H9 (cell line): ENCODE data around the gene KCNJ15. TPM values are rescaled to one million over a fixed set of nuclear protein-coding genes. Genes with fewer than 3 reads are reported as not detected.

Experiments
- DNase-seq: peaks from one replicate; pipeline ENCODE4 v3.0.0-alpha.2; 2017
- H2AFZ ChIP-seq: one replicate; pipeline ENCODE4 v1.6.1; 2013; ENCODE audit warnings: mild to moderate bottlenecking, low read length, control low read depth, moderate library complexity
- H2AK5ac ChIP-seq: 2 replicates; pipeline ENCODE4 v1.6.1; 2013; ENCODE audit warnings: low read length, control low read depth, mixed read lengths; ENCODE audit not compliant: insufficient read length
- H2BK120ac ChIP-seq: one replicate; pipeline ENCODE4 v1.6.1; 2013; ENCODE audit warnings: low read depth, mild to moderate bottlenecking, low read length, control low read depth, inconsistent platforms; ENCODE audit not compliant: poor library complexity, severe bottlenecking
- H2BK12ac ChIP-seq: 2 replicates; pipeline ENCODE4 v1.6.1; 2013; ENCODE audit warnings: low read length, control low read depth, mixed read lengths, low read depth; ENCODE audit not compliant: insufficient read length
- H2BK15ac ChIP-seq: 2 replicates; pipeline ENCODE4 v1.6.1; 2013; ENCODE audit warnings: low read depth, low read length, control low read depth
- H2BK20ac ChIP-seq: one replicate; pipeline ENCODE4 v1.6.1; 2013; ENCODE audit warnings: low read depth, mild to moderate bottlenecking, low read length, control low read depth, inconsistent platforms; ENCODE audit not compliant: poor library complexity, severe bottlenecking
- H2BK5ac ChIP-seq: 2 replicates; pipeline ENCODE4 v1.6.1; 2013; ENCODE audit warnings: low read length, control low read depth, mixed read lengths; ENCODE audit not compliant: insufficient read length
- H3K14ac ChIP-seq: 2 replicates; pipeline ENCODE4 v1.6.1; 2013; ENCODE audit warnings: low read length, control low read depth; ENCODE audit not compliant: insufficient read depth
- H3K18ac ChIP-seq: 2 replicates; pipeline ENCODE4 v1.6.1; 2013; ENCODE audit warnings: low read depth, mild to moderate bottlenecking, mixed read lengths, low read length, control low read depth; ENCODE audit not compliant: insufficient read length
- H3K23ac ChIP-seq: 2 replicates; pipeline ENCODE4 v1.6.1; 2013; ENCODE audit warnings: low read length, control low read depth, mixed read lengths, low read depth; ENCODE audit not compliant: insufficient read length
- H3K23me2 ChIP-seq: 2 replicates; pipeline ENCODE4 v1.6.1; 2013; ENCODE audit warnings: low read depth, mild to moderate bottlenecking, mixed read lengths, low read length, control low read depth; ENCODE audit not compliant: insufficient read length, poor library complexity, severe bottlenecking
- H3K27ac ChIP-seq: 2 replicates; pipeline ENCODE4 v1.5.1; 2013; ENCODE audit warnings: low read length, control low read depth, mixed read lengths, low read depth; ENCODE audit not compliant: insufficient read length
- H3K27me3 ChIP-seq: 2 replicates; pipeline ENCODE4 v1.6.1; 2013; ENCODE audit warnings: low read length, control low read depth, inconsistent platforms; ENCODE audit not compliant: insufficient read depth
- H3K4ac ChIP-seq: 2 replicates; pipeline ENCODE4 v1.6.1; 2013; ENCODE audit warnings: low read depth, mild to moderate bottlenecking, control low read depth, inconsistent platforms, low read length, moderate library complexity
- H3K4me1 ChIP-seq: 2 replicates; pipeline ENCODE4 v1.6.1; 2013; ENCODE audit warnings: low read length, control low read depth, inconsistent platforms; ENCODE audit not compliant: insufficient read depth
- H3K4me2 ChIP-seq: 2 replicates; pipeline ENCODE4 v1.6.1; 2013; ENCODE audit warnings: low read length, control low read depth, mixed read lengths; ENCODE audit not compliant: insufficient read length, insufficient read depth
- H3K56ac ChIP-seq: 2 replicates; pipeline ENCODE4 v1.6.1; 2013; ENCODE audit warnings: low read depth, mild to moderate bottlenecking, mixed read lengths, low read length, control low read depth; ENCODE audit not compliant: insufficient read length
- H3K79me1 ChIP-seq: 2 replicates; pipeline ENCODE4 v1.6.1; 2013; ENCODE audit warnings: low read depth, mild to moderate bottlenecking, moderate library complexity, low read length, control low read depth, inconsistent platforms; ENCODE audit not compliant: insufficient read depth, poor library complexity, severe bottlenecking
- H3K79me2 ChIP-seq: 2 replicates; pipeline ENCODE4 v1.6.1; 2013; ENCODE audit warnings: low read length, control low read depth, inconsistent platforms; ENCODE audit not compliant: insufficient read depth
- H3K9ac ChIP-seq: 2 replicates; pipeline ENCODE4 v1.6.1; 2013; ENCODE audit warnings: low read length, control low read depth, mixed read lengths; ENCODE audit not compliant: insufficient read length; ENCODE audit errors: extremely low read depth
- H3K9me3 ChIP-seq: one replicate; pipeline ENCODE4 v1.6.1; 2013; ENCODE audit warnings: low read depth, low read length, inconsistent platforms; ENCODE audit not compliant: control insufficient read depth
- H3T11ph ChIP-seq: one replicate; pipeline ENCODE4 v1.6.1; 2013; ENCODE audit warnings: mild to moderate bottlenecking, low read length, control low read depth, inconsistent platforms
- H4K20me1 ChIP-seq: one replicate; pipeline ENCODE4 v1.6.1; 2013; ENCODE audit not compliant: control insufficient read depth, insufficient read length, insufficient read depth
- H4K5ac ChIP-seq: 2 replicates; pipeline ENCODE4 v1.6.1; 2013; ENCODE audit warnings: low read depth, mild to moderate bottlenecking, mixed read lengths, low read length, control low read depth; ENCODE audit not compliant: insufficient read length
- H4K8ac ChIP-seq: replicated peaks from 2 replicates; pipeline ENCODE4 v1.6.1; 2013; ENCODE audit warnings: low read length, control low read depth, mixed read lengths, low read depth; ENCODE audit not compliant: insufficient read length
- H4K91ac ChIP-seq: 2 replicates; pipeline ENCODE4 v1.6.1; 2013; ENCODE audit warnings: low read depth, mild to moderate bottlenecking, moderate library complexity, mixed read lengths, low read length, control low read depth; ENCODE audit not compliant: insufficient read length
- H3K27ac Mint-ChIP-seq, 3 experiments: 2 replicates in 2 of 3; 3 replicates in 1 of 3; pipeline ENCODE4 v1.8.0; 2020 to 2021; ENCODE audit warnings: mixed read lengths in 3 of 3, mild to moderate bottlenecking in 1 of 3, moderate library complexity in 1 of 3
- H3K27me3 Mint-ChIP-seq: 2 replicates; pipeline ENCODE4 v1.8.0; 2021; ENCODE audit warnings: low read depth, mild to moderate bottlenecking, moderate library complexity, mixed read lengths
- H3K36me3 Mint-ChIP-seq, 3 experiments: 2 replicates in 2 of 3; 3 replicates in 1 of 3; pipeline ENCODE4 v1.8.0; 2020 to 2021; ENCODE audit warnings: low read depth in 3 of 3, mixed read lengths in 3 of 3; ENCODE audit not compliant: insufficient read depth in 1 of 3
- H3K4me1 Mint-ChIP-seq, 2 experiments: 2 replicates each; pipeline ENCODE4 v1.8.0; 2020; ENCODE audit warnings: mixed read lengths in 2 of 2
- H3K4me3 Mint-ChIP-seq, 2 experiments: 2 replicates in 1 of 2; 3 replicates in 1 of 2; pipeline ENCODE4 v1.8.0; 2020 to 2021; ENCODE audit warnings: mild to moderate bottlenecking in 2 of 2, mixed read lengths in 2 of 2, moderate library complexity in 1 of 2
- H3K9me3 Mint-ChIP-seq, 2 experiments: 2 replicates in 1 of 2; 3 replicates in 1 of 2; pipeline ENCODE4 v1.8.0; 2020; ENCODE audit warnings: mild to moderate bottlenecking in 2 of 2, mixed read lengths in 2 of 2, moderate library complexity in 1 of 2
- WGBS: extraction: QIAGEN DNeasy Blood & Tissue Kit; methylation state at CpG from one replicate; pipeline ENCODE4 v1.1.7; 2013; ENCODE audit warnings: missing lambda C conversion rate, low lambda C conversion rate, mixed read lengths; ENCODE audit not compliant: insufficient read length; ENCODE audit errors: extremely low coverage; 5-methylcytosine and 5-hydroxymethylcytosine counted together
- total RNA-seq: library from RNA; stranded (reverse); gene quantifications from 2 replicates; pipeline ENCODE4 v1.2.1, GENCODE V29; 2021
- TF ChIP-seq, protein P1 (sequence below): fragments of 200-600 bp; sonication (generic); conservative IDR thresholded peaks from 3 replicates; pipeline ENCODE4 v1.8.0; 2021; ENCODE audit warnings: antibody characterized with exemption, mild to moderate bottlenecking

The KCNJ15 gene
- total RNA-seq, 1 experiment from 2014 or later: not detected

DNA sequence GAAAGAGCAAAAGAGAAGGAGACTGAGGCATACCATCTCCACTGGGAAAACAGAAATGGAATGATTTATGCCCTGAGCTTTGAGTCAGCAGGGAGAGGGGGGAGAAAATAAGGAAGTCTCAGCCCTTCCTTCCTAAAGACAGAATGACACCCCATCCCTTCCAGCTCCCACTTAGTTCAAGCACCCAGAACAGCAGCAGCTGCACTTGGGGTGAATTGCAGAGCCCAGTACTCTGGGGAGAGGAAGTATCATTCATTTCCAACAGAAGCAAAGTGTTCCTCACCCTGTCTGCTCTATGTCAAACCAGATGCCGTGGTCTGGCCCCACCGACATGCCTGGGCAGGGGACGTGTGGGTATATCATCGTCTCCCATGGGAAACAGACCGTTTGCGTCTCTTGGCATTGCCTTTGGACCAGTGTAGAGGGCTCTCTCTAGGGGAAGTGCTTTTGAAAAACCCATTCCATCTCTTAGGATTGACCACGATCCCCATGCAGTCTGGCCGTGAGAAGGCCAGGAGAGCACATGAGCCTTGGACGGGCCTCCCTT is 1.1 kb upstream of the KCNJ15 start:
- Mint-ChIP-seq H3K27me3 (no peaks in the 10 kb centered on the region; the same call in 1 of the 2 replicates), H3K9me3 (no peaks in the 10 kb centered on the region), H3K27ac (no peak overlapping the region), H3K4me3 (no peak overlapping the region), H3K36me3 (no peaks in the 10 kb centered on the region), H3K4me1 (peaks cover 5 to 12% of the 10 kb centered on the region in 2 experiments; a peak in 3 of 4 replicates)
- Histone ChIP-seq H2BK120ac (no peak overlapping the region), H2BK20ac (no peak overlapping the region), H4K91ac (no peak overlapping the region), H3K14ac (no peak overlapping the region), H3K23me2 (no peaks in the 10 kb centered on the region), H3K27me3 (no peaks in the 10 kb centered on the region), H3K4me1 (no peaks in the 10 kb centered on the region), H3K9ac (no peak overlapping the region), H3T11ph (no peak overlapping the region), H4K20me1 (no peaks in the 10 kb centered on the region), H3K79me1 (no peaks in the 10 kb centered on the region), H4K8ac (no peak overlapping the region), H3K56ac (no peak overlapping the region), H2AK5ac (no peak overlapping the region), H2BK5ac (no peak overlapping the region), H3K4me2 (no peak overlapping the region), H3K9me3 (no peaks in the 10 kb centered on the region), H4K5ac (no peak overlapping the region), H3K18ac (no peak overlapping the region), H2BK15ac (no peak overlapping the region), H3K27ac (no peak overlapping the region), H2BK12ac (no peak overlapping the region), H3K23ac (no peak overlapping the region), H3K4ac (no peak overlapping the region), H2AFZ (no peak overlapping the region), H3K79me2 (no peaks in the 10 kb centered on the region)
- TF ChIP-seq, protein P1, sequence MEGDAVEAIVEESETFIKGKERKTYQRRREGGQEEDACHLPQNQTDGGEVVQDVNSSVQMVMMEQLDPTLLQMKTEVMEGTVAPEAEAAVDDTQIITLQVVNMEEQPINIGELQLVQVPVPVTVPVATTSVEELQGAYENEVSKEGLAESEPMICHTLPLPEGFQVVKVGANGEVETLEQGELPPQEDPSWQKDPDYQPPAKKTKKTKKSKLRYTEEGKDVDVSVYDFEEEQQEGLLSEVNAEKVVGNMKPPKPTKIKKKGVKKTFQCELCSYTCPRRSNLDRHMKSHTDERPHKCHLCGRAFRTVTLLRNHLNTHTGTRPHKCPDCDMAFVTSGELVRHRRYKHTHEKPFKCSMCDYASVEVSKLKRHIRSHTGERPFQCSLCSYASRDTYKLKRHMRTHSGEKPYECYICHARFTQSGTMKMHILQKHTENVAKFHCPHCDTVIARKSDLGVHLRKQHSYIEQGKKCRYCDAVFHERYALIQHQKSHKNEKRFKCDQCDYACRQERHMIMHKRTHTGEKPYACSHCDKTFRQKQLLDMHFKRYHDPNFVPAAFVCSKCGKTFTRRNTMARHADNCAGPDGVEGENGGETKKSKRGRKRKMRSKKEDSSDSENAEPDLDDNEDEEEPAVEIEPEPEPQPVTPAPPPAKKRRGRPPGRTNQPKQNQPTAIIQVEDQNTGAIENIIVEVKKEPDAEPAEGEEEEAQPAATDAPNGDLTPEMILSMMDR: no peak
- no peak for DNase-seq
- no CpG with 5 or more reads among the region's 9 CpGs for WGBS
